GM23248 (cell line): Measurements from ENCODE around the gene POMC.

Source experiments
- EZH2 ChIP-seq: fragments of 200-600 bp; sonication (generic); IDR thresholded peaks from 2 replicates; pipeline ENCODE4 v1.6.1; 2018; ENCODE audit warnings: antibody characterized with exemption, mild to moderate bottlenecking; ENCODE audit not compliant: insufficient read depth, poor library complexity, severe bottlenecking
- EZH2phosphoT487 ChIP-seq: fragments of 200-600 bp; sonication (generic); IDR thresholded peaks from 2 replicates; pipeline ENCODE4 v1.6.1; 2018; ENCODE audit warnings: antibody characterized with exemption, moderate library complexity, mild to moderate bottlenecking, low read depth; ENCODE audit not compliant: insufficient read depth

DNA sequence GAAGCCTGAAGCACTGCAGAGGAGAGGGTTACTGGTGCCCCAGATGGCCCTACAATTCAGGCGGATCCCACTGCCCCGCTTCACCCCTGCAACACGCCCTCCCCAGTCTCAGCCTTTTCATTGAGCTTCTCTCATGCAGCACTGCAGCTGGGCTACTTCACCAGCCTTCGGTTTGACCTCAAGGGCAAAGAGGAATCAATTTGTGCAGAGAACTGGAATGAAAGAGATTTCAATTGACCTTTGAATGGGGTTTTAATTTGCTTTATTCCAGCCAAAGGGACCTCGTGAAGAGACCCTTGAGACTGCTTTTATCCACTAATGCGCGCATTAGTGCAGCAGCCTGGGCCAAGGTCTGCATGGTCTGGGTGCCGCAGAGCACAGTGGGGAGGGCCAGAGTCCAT is 8.8 kb upstream of the POMC start:
- TF ChIP-seq EZH2 (no peak), EZH2phosphoT487 (no peak)
